SK-N-SH (cell line): Measurements from ENCODE around the gene ABL2.

Source experiments
- CTCF ChIP-seq: fragments of 200-600 bp; sonication (generic); IDR thresholded peaks from 2 replicates; pipeline ENCODE4 v1.6.1; 2017; ENCODE audit warnings: antibody characterized with exemption, mild to moderate bottlenecking, moderate library complexity
- EZH2phosphoT487 ChIP-seq: fragments of 200-600 bp; sonication (generic); IDR thresholded peaks from 2 replicates; pipeline ENCODE4 v1.6.1; 2017; ENCODE audit warnings: low read depth, mixed run types, mild to moderate bottlenecking, antibody characterized with exemption, moderate library complexity, borderline replicate concordance
- MEF2A ChIP-seq: IDR thresholded peaks from 2 replicates; pipeline ENCODE4 v1.4.0; 2012; ENCODE audit warnings: low read depth, borderline replicate concordance
- NRF1 ChIP-seq: IDR thresholded peaks from 2 replicates; pipeline ENCODE4 v1.6.1; 2012; ENCODE audit warnings: low read depth, mild to moderate bottlenecking, low read length
- RAD21 ChIP-seq: IDR thresholded peaks from 2 replicates; pipeline ENCODE4 v1.6.1; 2012; ENCODE audit warnings: mild to moderate bottlenecking, low read length
- RCOR1 ChIP-seq: fragments of 150-350 bp; IDR thresholded peaks from 2 replicates; pipeline ENCODE4 v1.6.1; 2017; ENCODE audit warnings: antibody characterized with exemption, low read length
- SIN3A ChIP-seq: IDR thresholded peaks from 2 replicates; pipeline ENCODE4 v1.6.1; 2012; ENCODE audit warnings: low read depth, mild to moderate bottlenecking, low read length, moderate library complexity, borderline replicate concordance
- USF1 ChIP-seq: IDR thresholded peaks from 2 replicates; pipeline ENCODE4 v1.4.0; 2012; ENCODE audit warnings: low read depth, borderline replicate concordance
- YY1 ChIP-seq: IDR thresholded peaks from 2 replicates; pipeline ENCODE4 v1.4.0; 2012; ENCODE audit warnings: low read depth, mild to moderate bottlenecking
- ZBTB33 ChIP-seq: IDR thresholded peaks from 2 replicates; pipeline ENCODE4 v1.4.0; 2012; ENCODE audit warnings: low read depth, borderline replicate concordance

- TF ChIP-seq MEF2A = no peak
- TF ChIP-seq NRF1 = no peak
- no peak for TF ChIP-seq SIN3A
- TF ChIP-seq CTCF = no peak
- no peak for TF ChIP-seq EZH2phosphoT487
- no peak for TF ChIP-seq RCOR1
- no peak for TF ChIP-seq RAD21
- TF ChIP-seq USF1 = no peak
- no peak for TF ChIP-seq ZBTB33
- TF ChIP-seq YY1 = no peak
Measured at GRCh38 chr1:179083533-179083932, 145.9 kb downstream of the ABL2 start.
